ENCODE measurements around the gene RANBP10. TPM values are rescaled to one million over a fixed set of nuclear protein-coding genes. Genes with fewer than 3 reads are reported as not detected.

RANBP10 gene
- total and polyA plus RNA-seq, 9 of the 15 experiments (the other 6 are each of a cell fraction or from before 2014, with no cell fraction given): 0.61 to 19.3 (median 5.9) TPM

- Histone ChIP-seq H3K4me2 (ENCODE audit: insufficient read depth, low read length) (no peak overlapping the region), H4K20me1 (replicated peaks; ENCODE audit: control insufficient read depth, insufficient read depth, low read length) (peaks cover 31% of the 10 kb centered on the region), H3K9me1 (ENCODE audit: control insufficient read depth, insufficient read depth, low read length) (peaks cover 6% of the 10 kb centered on the region), H3K4me1 (replicated peaks in 1 of 2; ENCODE audit: control insufficient read depth in 2 of 2, insufficient read depth in 2 of 2, low read length in 2 of 2) (peaks cover 14 to 24% of the 10 kb centered on the region in 2 experiments), H3K79me2 (ENCODE audit: control insufficient read depth, insufficient read depth, low read length) (peaks cover 90% of the 10 kb centered on the region), H3K36me3 (ENCODE audit: control insufficient read depth, insufficient read depth, low read length) (peaks cover 49% of the 10 kb centered on the region), H3K9me3 (replicated peaks; ENCODE audit: control insufficient read depth, insufficient read depth, low read depth, low read length) (no peaks in the 10 kb centered on the region), H2AFZ (ENCODE audit: low read depth, low read length) (no peak overlapping the region), H3K9ac (ENCODE audit: insufficient read depth in 1 of 2, low read depth in 2 of 2, low read length in 2 of 2) (peak overlapping the region in 1 of 2 experiments; percentile 0; a peak in 1 of 4 replicates), H3K4me3 (no peak overlapping the region), H3K27me3 (ENCODE audit: control insufficient read depth in 2 of 2, insufficient read depth in 2 of 2, low read length in 2 of 2) (no peaks in the 10 kb centered on the region), H3K27ac (ENCODE audit: extremely low read depth, low read depth, low read length) (no peak overlapping the region)
- FAIRE-seq (no peak), DNase-seq (ENCODE audit: extremely low read depth in 1 of 4, low spot score in 3 of 4) (no peak), ATAC-seq (no peak)
- in situ Hi-C loops (cut with MboI): no loop called here
- ChIA-PET POLR2A (interaction anchor here (0.6 to 2.1 kb wide), 5 partner anchors 9 to 108 kb away, joined by 3 to 6 read pairs (median 3); partner anchors contain the start of gene NUTF2), CTCF (ENCODE audit: low intra/inter-chr PET ratio) (interaction anchor here (0.6 kb wide), 1 partner anchor 192 kb away, joined by 3 read pairs; no protein-coding TSS in a partner anchor)
- WGBS (ENCODE audit: insufficient coverage, low coverage, missing lambda C conversion rate): 85% methylated on average over 10 of the region's 10 CpGs
- no TSS peak for BruUV-seq (replicated peaks)
- intact Hi-C loops (cut with micrococcal nuclease): no loop called here
- TF ChIP-seq E4F1 (CRISPR knock-in tag; IDR thresholded peaks at IDR 0.05; ENCODE audit: borderline replicate concordance) (no peak), JUN (IDR thresholded peaks at IDR 0.05; ENCODE audit: borderline replicate concordance, low read depth, low read length) (no peak), JUN (CRISPR knock-in tag; IDR thresholded peaks at IDR 0.05; ENCODE audit: borderline replicate concordance) (no peak), ZNF197 (CRISPR knock-in tag; IDR thresholded peaks at IDR 0.05; ENCODE audit: low read depth) (no peak), ZNF518B (CRISPR knock-in tag; IDR thresholded peaks at IDR 0.05) (no peak), HDAC3 (IDR thresholded peaks at IDR 0.05; ENCODE audit: borderline replicate concordance, partially characterized antibody) (no peak), GATAD2A (IDR thresholded peaks at IDR 0.05) (no peak), STAT6 (CRISPR knock-in tag; IDR thresholded peaks at IDR 0.05) (no peak), CREB1 (IDR thresholded peaks at IDR 0.05) (no peak), CREB1 (CRISPR knock-in tag; IDR thresholded peaks at IDR 0.05) (no peak), SIRT6 (IDR thresholded peaks at IDR 0.05; ENCODE audit: low read depth, low read length) (no peak), ERF (CRISPR knock-in tag; IDR thresholded peaks at IDR 0.05) (no peak), RBM14 (IDR thresholded peaks at IDR 0.05; ENCODE audit: borderline replicate concordance, insufficient read depth, low read depth, low read length) (no peak), ZFX (CRISPR knock-in tag; IDR thresholded peaks at IDR 0.05) (no peak), KDM4B (IDR thresholded peaks at IDR 0.05; ENCODE audit: borderline replicate concordance in 2 of 2, low read depth in 1 of 2) (no peak)
Observed at GRCh38 chr16:67855789-67856188, 49.4 kb upstream of the RANBP10 start.
